HG03045 (cell line): ENCODE results near the gene EFCAB7.

Experiments used
- ATAC-seq: cut with Tn5 transposase; IDR thresholded peaks from one replicate; pipeline ENCODE4 v1.9.1; 2021; ENCODE audit warnings: mild to moderate bottlenecking, moderate library complexity; ENCODE audit not compliant: unreplicated experiment

Gene EFCAB7

GRCh38 chr1:63601912-63602311 lies 78.6 kb downstream of the EFCAB7 start:
- ATAC-seq, result no peak

GRCh38 chr1:63602629-63603028 lies 79.3 kb downstream of the EFCAB7 start:
- no peak for ATAC-seq

- ATAC-seq, result no peak
These were observed 80.5 kb downstream of the EFCAB7 start for GRCh38 chr1:63603810-63604209.

- no peak for ATAC-seq
These were observed 84.0 kb downstream of the EFCAB7 start for GRCh38 chr1:63607322-63607721.

GRCh38 chr1:63611231-63611630 lies 87.9 kb downstream of the EFCAB7 start:
- no peak for ATAC-seq

- ATAC-seq, result no peak
These were observed 89.2 kb downstream of the EFCAB7 start for GRCh38 chr1:63612564-63612963.

GRCh38 chr1:63612971-63613370 lies 89.6 kb downstream of the EFCAB7 start:
- ATAC-seq, result no peak

- no peak for ATAC-seq
These were observed 92.6 kb downstream of the EFCAB7 start for GRCh38 chr1:63615768-63616420.

- ATAC-seq, result no peak
These were observed 94.1 kb downstream of the EFCAB7 start for GRCh38 chr1:63617450-63617849.

GRCh38 chr1:63618011-63618410 lies 94.7 kb downstream of the EFCAB7 start:
- ATAC-seq, result no peak

GRCh38 chr1:63619558-63619957 lies 96.2 kb downstream of the EFCAB7 start:
- no peak for ATAC-seq

- no peak for ATAC-seq
These were observed 97.3 kb downstream of the EFCAB7 start for GRCh38 chr1:63620671-63621070.

- ATAC-seq, result no peak
These were observed 97.8 kb downstream of the EFCAB7 start for GRCh38 chr1:63621075-63621474.

GRCh38 chr1:63621698-63622097 lies 98.4 kb downstream of the EFCAB7 start:
- ATAC-seq, result no peak
